Naive B cell (primary cell): Measurements from ENCODE around the gene IL1RN. TPM values are rescaled to one million over a fixed set of nuclear protein-coding genes. Genes with fewer than 3 reads are reported as not detected.

Source experiments
- ATAC-seq, 2 donors: fragments of 150-1000 bp; cut with Tn5 transposase; 2 replicates each; pipeline ENCODE4 v1.10.0; 2021; ENCODE audit warnings: low read depth in 2 of 2, mild to moderate bottlenecking in 2 of 2, moderate library complexity in 2 of 2
- DNase-seq: peaks from one replicate; pipeline ENCODE4 v3.0.0; 2022
- H3K27ac Mint-ChIP-seq, 6 donors: one replicate each; pipeline ENCODE4 v1.8.0; 2020 to 2022; ENCODE audit warnings: mild to moderate bottlenecking in 6 of 6, mixed read lengths in 6 of 6, moderate library complexity in 5 of 6, inconsistent platforms in 2 of 6
- H3K27me3 Mint-ChIP-seq, 3 donors: one replicate each; pipeline ENCODE4 v1.8.0; 2021 to 2022; ENCODE audit warnings: mixed read lengths in 3 of 3, mild to moderate bottlenecking in 1 of 3
- H3K36me3 Mint-ChIP-seq, 2 donors: one replicate each; pipeline ENCODE4 v1.8.0; 2020 to 2022; ENCODE audit warnings: mixed read lengths in 2 of 2, inconsistent platforms in 1 of 2, mild to moderate bottlenecking in 1 of 2
- H3K4me1 Mint-ChIP-seq, 3 donors: one replicate each; pipeline ENCODE4 v1.8.0; 2020 to 2022; ENCODE audit warnings: mixed read lengths in 3 of 3, inconsistent platforms in 1 of 3, mild to moderate bottlenecking in 1 of 3, moderate library complexity in 1 of 3
- H3K4me3 Mint-ChIP-seq, 8 donors: one replicate each; pipeline ENCODE4 v1.8.0; 2020 to 2022; ENCODE audit warnings: mild to moderate bottlenecking in 8 of 8, mixed read lengths in 8 of 8, moderate library complexity in 8 of 8, inconsistent platforms in 2 of 8
- H3K9me3 Mint-ChIP-seq, 7 donors: one replicate each; pipeline ENCODE4 v1.8.0; 2020 to 2022; ENCODE audit warnings: mixed read lengths in 7 of 7, mild to moderate bottlenecking in 5 of 7, inconsistent platforms in 2 of 7, moderate library complexity in 1 of 7
- polyA plus RNA-seq, 6 donors: library from polyadenylated mRNA; unstranded; fragments of 300-500 nt; fragmentation: Illumina TruSeq; gene quantifications; one replicate each; pipeline ENCODE4 v1.2.3, GENCODE V29; 2021; ENCODE audit warnings: low read depth in 6 of 6

IL1RN gene
- polyA plus RNA-seq, 6 donors from 2014 or later = 0.14 to 0.29 TPM; not detected in 4

GRCh38 chr2:113169586-113169985, 42.2 kb downstream of the IL1RN start:
- no peak for ATAC-seq
- Mint-ChIP-seq H3K36me3 (peaks cover 0 to 4% of the 10 kb centered on the region in 2 donors), H3K27ac (peak overlapping the region in 5 of 6 donors; percentile 71 to 87 (median 78)), H3K9me3 (no peaks in the 10 kb centered on the region), H3K4me1 (peaks cover 61 to 77% (median 70%) of the 10 kb centered on the region in 3 donors), H3K4me3 (peak overlapping the region in 6 of 8 donors; percentile 5 to 77 (median 50)), H3K27me3 (no peaks in the 10 kb centered on the region)
- no peak for DNase-seq

- ATAC-seq (no peak), DNase-seq (no peak)
- peak overlapping the region; percentile 33 to 99 (median 93) for H3K27ac Mint-ChIP-seq
- peaks cover 69 to 89% (median 84%) of the 10 kb centered on the region in 3 donors for H3K4me1 Mint-ChIP-seq
- H3K9me3 Mint-ChIP-seq = peaks cover 0 to 4% (median 0%) of the 10 kb centered on the region in 7 donors
- no peaks in the 10 kb centered on the region for H3K27me3 Mint-ChIP-seq
- H3K4me3 Mint-ChIP-seq = peak overlapping the region; percentile 41 to 92 (median 62)
- peaks cover 7 to 8% of the 10 kb centered on the region in 2 donors for H3K36me3 Mint-ChIP-seq
Measured at GRCh38 chr2:113171334-113172075, 44.1 kb downstream of the IL1RN start.

GRCh38 chr2:113172721-113173541, 45.5 kb downstream of the IL1RN start:
- Mint-ChIP-seq H3K9me3 (peaks cover 0 to 4% (median 0%) of the 10 kb centered on the region in 7 donors), H3K4me3 (peak overlapping the region; percentile 80 to 98 (median 91)), H3K27ac (peak overlapping the region; percentile 55 to 99 (median 96)), H3K4me1 (peaks cover 75 to 87% (median 87%) of the 10 kb centered on the region in 3 donors), H3K36me3 (peaks cover 7 to 8% of the 10 kb centered on the region in 2 donors), H3K27me3 (no peaks in the 10 kb centered on the region)
- DNase-seq (no peak), ATAC-seq (no peak)

GRCh38 chr2:113173542-113174375, 46.4 kb downstream of the IL1RN start, which contains the start of gene PSD4:
TSS of gene PSD4 (plus strand) at chr2:113173971. CDS start at chr2:113182457, 8,486 bp downstream.
- peaks cover 7 to 8% of the 10 kb centered on the region in 2 donors for H3K36me3 Mint-ChIP-seq
- peak within 1 kb of the TSS; percentile 80 to 98 (median 91) for H3K4me3 Mint-ChIP-seq
- H3K27me3 Mint-ChIP-seq = no peaks in the 10 kb centered on the region

GRCh38 chr2:113174376-113174750, 47.0 kb downstream of the IL1RN start:
- no peak for ATAC-seq
- Mint-ChIP-seq H3K4me1 (peaks cover 75 to 87% (median 87%) of the 10 kb centered on the region in 3 donors), H3K9me3 (peaks cover 0 to 4% (median 0%) of the 10 kb centered on the region in 7 donors), H3K27me3 (no peaks in the 10 kb centered on the region), H3K36me3 (peaks cover 7 to 8% of the 10 kb centered on the region in 2 donors), H3K27ac (peak overlapping the region; percentile 84 to 99 (median 96)), H3K4me3 (peak overlapping the region; percentile 80 to 98 (median 91))
- no peak for DNase-seq

More at GRCh38 chr2:113173542-113174375, 46.4 kb downstream of the IL1RN start, which contains the start of gene PSD4:
- DNase-seq (peak; percentile 79), ATAC-seq (peak; percentile 51 to 53)
- Mint-ChIP-seq H3K4me1 (peaks cover 74 to 87% (median 87%) of the 10 kb centered on the region in 3 donors), H3K9me3 (peaks cover 0 to 4% (median 0%) of the 10 kb centered on the region in 7 donors), H3K27ac (peak within 1 kb of the TSS; percentile 84 to 99 (median 96))

GRCh38 chr2:113175042-113175628, 47.7 kb downstream of the IL1RN start:
- Mint-ChIP-seq H3K27me3 (no peaks in the 10 kb centered on the region), H3K4me3 (peak overlapping the region; percentile 80 to 98 (median 91)), H3K27ac (peak overlapping the region; percentile 84 to 99 (median 96)), H3K4me1 (peaks cover 73 to 88% (median 88%) of the 10 kb centered on the region in 3 donors), H3K9me3 (peaks cover 0 to 4% (median 0%) of the 10 kb centered on the region in 7 donors), H3K36me3 (peaks cover 7 to 8% of the 10 kb centered on the region in 2 donors)
- DNase-seq = peak; percentile 80
- ATAC-seq = peak; percentile 67 to 68

GRCh38 chr2:113175736-113176695, 48.6 kb downstream of the IL1RN start:
- Mint-ChIP-seq H3K4me1 (peaks cover 80 to 94% (median 93%) of the 10 kb centered on the region in 3 donors), H3K9me3 (peaks cover 0 to 4% (median 0%) of the 10 kb centered on the region in 7 donors), H3K36me3 (peaks cover 7 to 8% of the 10 kb centered on the region in 2 donors), H3K27me3 (no peaks in the 10 kb centered on the region), H3K27ac (peak overlapping the region; percentile 84 to 99 (median 96)), H3K4me3 (peak overlapping the region; percentile 80 to 98 (median 91))
- DNase-seq (peak; percentile 78), ATAC-seq (peak; percentile 67 to 68)

GRCh38 chr2:113176696-113177355, 49.4 kb downstream of the IL1RN start:
- DNase-seq (no peak), ATAC-seq (no peak)
- H3K4me1 Mint-ChIP-seq = peaks cover 81 to 94% (median 93%) of the 10 kb centered on the region in 3 donors
- peak overlapping the region in 5 of 6 donors; percentile 64 to 99 (median 93) for H3K27ac Mint-ChIP-seq
- H3K36me3 Mint-ChIP-seq = peaks cover 3 to 8% of the 10 kb centered on the region in 2 donors
- peak overlapping the region; percentile 80 to 98 (median 91) for H3K4me3 Mint-ChIP-seq
- no peaks in the 10 kb centered on the region for H3K27me3 Mint-ChIP-seq
- H3K9me3 Mint-ChIP-seq = peaks cover 0 to 4% (median 0%) of the 10 kb centered on the region in 7 donors

- peaks cover 0 to 4% (median 0%) of the 10 kb centered on the region in 7 donors for H3K9me3 Mint-ChIP-seq
- H3K36me3 Mint-ChIP-seq = peaks cover 3 to 8% of the 10 kb centered on the region in 2 donors
- ATAC-seq (no peak), DNase-seq (no peak)
- H3K4me3 Mint-ChIP-seq = peak overlapping the region; percentile 12 to 82 (median 54)
- no peaks in the 10 kb centered on the region for H3K27me3 Mint-ChIP-seq
- peaks cover 79 to 94% (median 93%) of the 10 kb centered on the region in 3 donors for H3K4me1 Mint-ChIP-seq
- H3K27ac Mint-ChIP-seq = peak overlapping the region in 4 of 6 donors; percentile 14 to 87 (median 61)
Measured at GRCh38 chr2:113178069-113178746, 50.8 kb downstream of the IL1RN start.

- no peaks in the 10 kb centered on the region for H3K27me3 Mint-ChIP-seq
Measured at GRCh38 chr2:113178891-113179290, 51.5 kb downstream of the IL1RN start.

More at GRCh38 chr2:113178891-113179290, 51.5 kb downstream of the IL1RN start:
- no peak for ATAC-seq
- no peak for DNase-seq
- H3K4me3 Mint-ChIP-seq = peak overlapping the region in 7 of 8 donors; percentile 38 to 82 (median 62)
- peaks cover 10 to 13% of the 10 kb centered on the region in 2 donors for H3K36me3 Mint-ChIP-seq
- peak overlapping the region in 5 of 6 donors; percentile 14 to 91 (median 84) for H3K27ac Mint-ChIP-seq
- peaks cover 79 to 94% (median 93%) of the 10 kb centered on the region in 3 donors for H3K4me1 Mint-ChIP-seq
- peaks cover 0 to 4% (median 0%) of the 10 kb centered on the region in 7 donors for H3K9me3 Mint-ChIP-seq
